Stimulated activated CD4-positive, alpha-beta T cell treated with anti-CD3 and anti-CD28 coated beads, Interleukin-4, amount 100 ng/mL, for 48 hours (primary cell): Measurements from ENCODE around the gene POLD4.
"Not testable (repeated sequence)": the region's sequence is repeated elsewhere in the genome, so short reads cannot be mapped to it uniquely, and the experiment has no call there.

ENCODE experiments used
- DNase-seq, 2 donors: peaks; one replicate each; pipeline ENCODE4 v3.0.0-alpha.2; 2020; ENCODE audit warnings: low read depth in 2 of 2

POLD4 gene

DNA sequence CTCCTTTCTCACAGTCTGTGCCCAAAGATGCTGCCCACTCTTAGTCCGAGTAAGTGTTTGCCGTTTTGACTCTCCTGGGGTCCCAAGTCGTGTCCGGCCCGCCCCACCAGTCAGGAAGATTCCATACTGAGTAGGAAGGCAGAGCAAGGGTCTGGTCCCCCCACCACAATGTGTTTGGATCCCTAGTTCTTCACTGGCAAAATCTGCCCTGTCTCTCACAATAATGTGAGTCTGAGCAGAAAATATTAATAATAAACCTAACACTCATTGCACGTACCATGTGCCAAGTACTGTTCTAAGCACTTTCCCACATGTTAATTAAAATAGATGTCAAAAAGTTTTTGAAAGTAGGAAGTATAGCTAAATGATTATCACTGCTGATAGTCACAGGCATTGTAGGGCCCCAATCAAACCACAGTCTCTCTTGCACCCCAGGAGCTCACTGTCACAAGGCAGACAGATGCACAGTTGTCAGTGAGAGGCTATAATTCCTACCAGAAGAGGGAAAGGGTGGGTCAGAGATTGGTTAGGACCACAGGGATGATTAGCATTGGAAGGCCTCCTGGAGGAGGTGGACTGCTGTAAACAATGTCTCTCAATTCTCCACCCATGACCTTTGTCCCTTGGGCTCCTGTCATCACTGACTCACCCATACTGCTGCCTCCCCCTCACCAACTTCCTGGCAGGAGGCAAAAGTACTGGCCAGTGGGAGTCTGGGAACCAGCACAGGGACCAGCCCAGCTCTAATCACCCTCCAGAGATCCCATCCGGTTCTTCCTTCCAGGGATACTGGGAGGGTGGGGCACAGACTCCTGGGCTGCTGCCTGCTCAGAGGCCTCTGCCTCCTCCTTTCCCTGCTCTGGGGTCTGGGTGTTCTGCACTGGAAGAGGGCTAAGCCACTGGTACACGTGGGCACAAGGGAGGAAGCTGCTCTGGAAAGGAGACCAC, 1.0 kb upstream of the POLD4 start:
- DNase-seq, result no peak

DNA sequence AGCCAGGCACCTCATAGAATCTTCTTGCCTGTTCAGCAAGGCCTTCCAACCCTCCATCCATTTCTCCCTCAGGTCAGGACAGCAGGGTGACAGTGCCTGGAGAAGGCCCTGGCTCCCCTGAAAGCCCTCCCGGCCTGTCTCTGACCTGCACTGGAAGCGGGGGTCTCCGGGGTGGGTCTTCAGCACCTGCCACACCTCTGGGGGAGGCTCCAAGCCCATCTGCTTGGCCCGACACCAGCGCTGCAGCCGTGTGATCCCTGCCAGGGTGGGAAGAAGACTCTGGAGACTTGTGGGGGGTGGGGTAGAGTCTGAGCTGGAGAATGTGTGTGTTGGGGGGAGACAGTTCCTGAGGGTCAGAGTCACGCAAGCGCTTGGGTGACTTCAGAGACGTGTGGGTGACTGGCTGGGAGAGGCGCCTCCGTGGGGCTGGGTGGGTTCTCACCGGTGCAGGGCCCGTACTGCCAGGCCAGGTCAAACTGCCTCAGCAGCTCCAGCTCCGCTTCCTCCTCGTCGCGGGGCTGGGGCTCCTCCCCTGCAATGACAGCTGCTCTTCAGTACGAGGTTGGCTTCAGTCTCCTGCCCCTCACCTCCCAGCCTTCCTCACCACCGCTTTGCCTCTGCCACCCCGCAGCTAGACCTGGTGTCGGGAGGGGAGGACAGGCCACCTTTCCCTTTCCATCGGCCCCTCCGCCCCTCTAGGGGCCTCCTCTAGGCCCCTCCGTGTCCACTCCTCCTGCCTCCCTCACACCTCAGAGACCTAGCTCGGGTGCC, 615 bp downstream of the POLD4 start:
- DNase-seq, result no peak

DNA sequence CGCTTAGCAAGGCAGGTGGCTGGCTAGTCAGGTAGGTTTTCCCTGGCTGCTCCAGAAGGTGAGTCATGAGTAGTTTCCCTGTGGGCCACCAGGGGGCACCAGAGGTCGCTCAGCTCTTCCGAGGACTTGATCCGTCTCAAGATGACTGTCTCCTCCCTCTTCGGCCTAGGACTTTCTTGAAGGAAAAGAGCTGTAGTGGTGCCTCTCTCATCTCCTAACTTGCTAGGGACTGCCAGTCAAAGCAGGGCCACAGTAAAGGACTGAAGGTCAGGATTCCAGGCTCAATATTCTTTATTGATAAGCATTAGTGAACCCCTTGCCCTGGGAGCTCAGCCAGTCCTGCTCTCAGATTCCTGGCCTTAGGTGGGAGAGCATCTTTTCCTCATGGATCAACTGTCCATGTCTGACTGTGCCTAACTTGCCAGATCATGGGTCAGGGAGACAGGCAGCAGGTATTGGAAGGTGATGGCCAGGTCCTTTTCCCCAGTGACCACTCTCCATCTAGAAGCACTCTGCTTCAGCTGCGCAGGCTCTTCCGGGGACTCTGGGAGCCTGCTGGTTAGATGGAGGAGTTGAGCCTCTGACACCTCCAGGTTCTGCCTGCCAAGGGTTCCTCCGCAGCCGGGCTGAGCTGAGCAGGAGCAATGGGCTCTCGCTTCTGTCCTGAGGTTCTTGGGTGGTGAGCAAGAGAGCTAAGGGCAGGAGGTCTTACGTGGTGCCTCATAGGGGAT, 1.9 kb downstream of the POLD4 start:
- peak in 1 of 2 donors; percentile 43 for DNase-seq

DNA sequence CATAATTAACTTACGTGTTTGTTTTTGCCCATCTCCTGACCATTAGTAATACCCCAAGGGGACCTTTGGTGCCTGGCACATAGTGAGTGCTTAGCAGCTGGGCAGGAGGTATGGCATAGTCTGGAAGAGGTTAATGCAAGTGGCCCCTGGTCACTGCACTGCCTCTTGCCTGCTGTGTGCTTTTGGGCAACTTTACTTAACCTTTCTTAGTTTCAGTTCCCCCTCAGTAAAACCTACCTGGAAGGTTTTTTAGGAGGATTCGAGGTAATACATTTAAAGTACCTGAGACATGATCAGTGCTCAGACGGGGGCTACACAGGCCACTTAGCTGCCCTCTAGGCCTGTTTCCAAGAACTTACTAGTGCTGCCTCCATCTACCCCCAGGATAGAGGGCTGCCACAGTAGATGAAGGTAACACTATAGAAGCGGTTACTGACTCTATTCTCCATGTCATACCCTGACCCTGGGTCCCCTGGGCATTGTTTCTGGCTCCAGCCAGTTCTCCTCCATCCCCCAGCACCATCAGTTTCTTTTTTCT, 3.3 kb downstream of the POLD4 start:
- DNase-seq, result no peak

DNA sequence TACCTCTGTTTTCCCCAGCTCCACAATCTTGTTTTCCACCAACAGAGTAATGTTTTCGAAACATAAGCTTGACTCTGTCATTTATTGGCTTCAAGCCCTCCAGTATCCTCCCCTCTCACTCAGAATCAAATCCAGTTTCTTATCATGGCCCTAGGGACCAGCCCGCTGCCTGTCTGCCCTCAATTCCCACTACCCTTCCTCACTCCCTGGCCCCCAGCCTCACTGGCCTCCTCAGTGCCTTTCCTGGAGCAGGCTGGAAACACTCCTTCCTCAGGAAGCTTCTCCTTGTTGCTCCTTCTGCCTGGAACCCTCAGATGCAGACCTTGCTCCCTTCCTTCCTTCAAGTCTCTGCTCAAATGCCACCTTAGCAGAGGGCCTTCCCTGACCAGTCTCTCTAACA, 3.9 kb downstream of the POLD4 start:
- DNase-seq, result no peak

DNA sequence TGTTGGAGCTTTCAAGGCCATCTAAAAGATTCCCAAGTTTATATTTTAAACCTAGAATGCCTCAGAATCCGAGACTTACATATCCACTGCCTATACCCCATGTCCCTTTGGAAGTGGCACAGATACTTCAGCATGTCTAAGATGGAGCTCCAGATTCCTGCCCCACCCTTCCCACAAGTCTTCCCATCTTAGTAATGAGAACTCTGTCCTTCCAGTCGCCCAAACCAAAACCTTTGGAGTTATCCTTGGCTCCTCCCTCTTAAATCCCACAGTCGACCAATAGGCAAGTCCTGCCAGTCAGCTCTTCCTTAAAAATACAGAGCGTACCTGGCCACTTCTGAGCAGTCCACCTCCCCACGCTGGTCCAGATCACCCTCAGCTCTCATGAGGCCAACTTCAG, 4.3 kb downstream of the POLD4 start:
- no peak for DNase-seq

DNA sequence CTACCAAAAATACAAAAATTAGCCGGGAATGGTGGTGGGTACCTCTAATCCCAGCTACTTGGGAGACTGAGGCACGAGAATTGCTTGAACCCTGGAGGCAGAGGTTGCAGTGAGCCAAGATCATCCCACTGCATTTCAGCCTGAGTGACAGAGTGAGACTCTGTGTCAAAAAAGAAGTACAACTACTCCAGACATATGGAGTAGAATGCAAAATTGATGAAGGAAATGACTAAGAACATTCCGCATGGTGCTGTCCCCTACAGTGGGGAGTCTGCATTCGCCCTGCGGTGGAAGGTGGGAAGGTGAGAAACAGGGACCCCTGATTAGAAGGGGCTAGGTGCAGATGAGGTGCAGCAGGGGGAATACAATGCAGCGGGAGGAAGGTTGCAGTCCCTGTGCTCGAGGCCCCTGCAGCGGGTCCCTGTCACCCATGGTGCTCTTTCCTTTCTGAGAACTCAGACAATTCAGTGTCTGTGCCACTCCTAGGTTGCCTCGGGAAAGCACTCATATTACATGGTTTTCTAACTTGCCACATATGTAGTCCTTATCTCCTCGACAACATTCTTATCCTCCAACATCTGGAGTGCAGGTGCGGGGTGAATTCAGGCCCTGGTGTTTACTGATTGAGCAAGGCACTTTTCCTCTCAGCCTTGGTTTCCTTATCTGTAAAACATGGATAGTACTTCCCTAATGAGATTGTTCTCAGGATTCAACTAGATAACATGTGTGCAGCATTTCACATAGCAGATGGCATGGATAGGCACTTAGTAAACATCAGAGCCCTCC, 5.2 kb downstream of the POLD4 start:
- DNase-seq, result no peak

DNA sequence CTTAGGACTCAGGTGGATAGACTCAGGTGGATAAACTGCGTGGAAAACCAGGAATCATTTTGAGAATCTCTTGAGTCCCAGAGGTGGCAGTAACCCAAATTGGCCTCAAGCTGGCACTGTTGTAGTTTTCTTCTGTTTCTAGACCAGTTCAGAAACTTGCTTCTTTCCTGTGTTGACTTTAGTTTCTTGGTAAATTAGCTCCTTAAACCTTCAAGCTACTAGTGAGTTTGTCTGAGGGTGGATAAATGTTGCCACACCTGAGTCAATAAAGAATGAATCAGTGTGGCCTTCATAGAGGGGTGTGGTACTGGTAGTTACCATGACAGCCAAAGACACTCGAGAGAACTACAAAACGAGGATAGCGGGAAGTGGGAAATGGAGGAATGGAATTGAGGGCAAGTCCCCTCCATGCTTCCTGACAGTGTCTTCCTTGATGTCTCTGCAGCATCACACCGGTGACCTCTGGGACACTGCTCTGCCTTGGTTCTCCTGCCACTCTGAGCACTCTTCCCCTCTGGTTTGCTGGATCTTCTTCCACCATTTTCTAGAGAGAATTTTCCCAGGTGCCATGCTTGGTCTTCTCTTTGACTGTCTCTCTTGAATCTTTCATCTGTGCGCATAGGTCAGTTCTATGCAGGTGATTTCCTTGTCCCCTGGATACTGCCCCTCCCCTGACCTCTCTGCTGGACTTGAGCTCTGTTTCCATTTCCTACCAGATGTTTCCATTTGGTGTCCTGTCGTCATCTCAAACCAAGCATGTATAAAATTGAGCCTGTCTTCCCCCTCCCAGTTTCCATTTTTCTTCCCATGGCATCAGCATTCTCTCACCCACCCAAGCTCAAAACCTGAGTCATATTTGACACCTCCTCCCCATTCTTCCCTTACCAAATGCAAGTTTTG, 7.2 kb downstream of the POLD4 start:
- DNase-seq, result no peak

DNA sequence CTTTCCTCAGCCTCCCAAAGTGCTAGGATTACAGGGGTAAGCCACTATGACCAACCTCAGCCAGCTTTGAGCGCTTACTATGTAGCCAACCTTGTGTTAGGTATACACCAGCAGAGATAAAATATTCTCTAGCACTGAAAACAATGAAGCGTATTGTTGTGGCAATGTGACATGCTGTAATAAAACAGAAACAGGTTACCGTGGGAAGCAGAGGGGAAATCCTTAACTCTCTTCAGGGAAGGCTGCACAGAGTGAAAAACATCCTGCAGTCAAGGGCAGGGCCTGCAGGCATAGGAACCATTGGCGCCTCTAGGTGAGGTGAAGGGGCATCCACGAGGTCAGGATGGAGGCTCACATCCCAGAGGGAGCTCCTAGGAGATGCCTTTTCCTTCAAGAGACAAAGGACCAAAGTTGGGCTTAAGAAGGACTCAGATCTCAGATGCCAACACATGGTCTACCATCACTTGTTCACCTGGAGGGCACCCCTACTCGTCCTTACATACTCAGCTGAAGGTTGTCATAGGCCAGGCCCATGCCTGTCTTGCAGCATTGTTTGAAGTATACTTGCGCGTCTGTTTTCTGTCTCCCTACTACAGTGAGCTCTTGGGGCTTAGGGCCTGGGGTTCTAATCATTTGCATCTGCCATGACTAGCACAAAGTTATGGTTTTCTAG, 8.0 kb downstream of the POLD4 start:
- DNase-seq, result no peak

DNA sequence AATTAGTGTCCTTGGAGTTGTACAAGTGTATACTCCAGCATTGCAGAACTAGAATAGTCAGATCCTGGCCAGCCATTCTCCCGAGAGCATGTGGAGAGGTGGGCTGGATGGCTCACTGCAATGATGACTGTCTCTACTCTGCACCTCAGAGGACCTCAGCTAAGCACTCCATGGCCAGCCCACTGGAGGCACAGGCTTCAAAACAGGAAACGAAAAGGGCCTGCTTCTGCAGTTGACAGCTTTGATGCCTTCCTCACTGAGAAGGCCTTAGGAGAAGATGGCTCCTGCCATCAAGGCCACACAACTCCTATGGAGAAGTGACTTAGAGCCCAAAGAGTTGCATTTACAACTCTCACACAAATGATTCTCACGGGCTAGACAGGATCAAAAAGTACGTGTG, 9.1 kb downstream of the POLD4 start:
- no peak for DNase-seq

DNA sequence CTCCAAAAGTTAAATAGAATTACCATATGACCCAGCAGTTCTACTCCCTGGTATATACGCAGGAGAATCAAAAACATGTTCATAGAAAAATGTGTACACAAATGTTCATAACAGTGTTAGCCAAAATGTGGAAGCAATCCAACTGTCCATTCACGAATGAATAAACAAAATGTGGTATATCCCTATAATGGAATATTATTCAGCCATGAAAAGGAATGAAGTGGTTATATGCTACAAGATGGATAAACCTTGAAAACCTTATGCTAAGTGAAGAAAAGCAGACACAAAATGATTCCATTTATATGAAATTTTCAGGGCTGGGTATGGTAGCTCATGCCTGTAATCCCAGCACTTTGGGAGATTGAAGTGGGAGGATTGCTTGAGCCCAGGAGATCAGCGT, 16.1 kb downstream of the POLD4 start:
- DNase-seq, result no peak

DNA sequence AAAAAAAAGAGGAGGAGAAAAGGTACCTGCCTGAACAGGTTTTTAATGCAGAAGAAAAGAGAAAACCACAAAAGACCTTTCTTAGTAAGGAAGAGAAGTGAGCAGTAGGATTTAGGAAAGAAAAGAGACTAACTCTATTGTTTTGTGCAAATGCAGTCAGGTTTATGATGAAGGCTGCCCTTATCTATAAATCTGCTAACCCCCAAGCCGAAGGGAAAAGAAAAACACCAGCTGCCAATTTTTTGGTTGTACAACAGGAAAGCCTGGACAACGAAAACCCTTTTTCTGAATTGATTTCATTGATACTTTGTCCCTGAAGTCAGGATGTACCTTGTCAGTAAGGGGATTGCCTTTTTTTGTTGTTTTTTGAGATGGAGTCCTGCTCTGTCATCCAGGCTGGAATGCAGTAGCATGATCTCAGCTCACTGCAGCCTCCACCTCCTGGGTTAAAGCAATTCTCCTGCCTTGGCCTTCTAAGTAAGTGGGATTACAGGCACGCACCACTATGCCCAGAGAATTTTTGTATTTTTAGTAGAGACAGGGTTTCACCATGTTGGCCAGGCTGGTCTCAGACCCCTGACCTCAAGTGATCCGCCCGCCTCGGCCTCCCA, 21.2 kb downstream of the POLD4 start:
- no peak for DNase-seq

DNA sequence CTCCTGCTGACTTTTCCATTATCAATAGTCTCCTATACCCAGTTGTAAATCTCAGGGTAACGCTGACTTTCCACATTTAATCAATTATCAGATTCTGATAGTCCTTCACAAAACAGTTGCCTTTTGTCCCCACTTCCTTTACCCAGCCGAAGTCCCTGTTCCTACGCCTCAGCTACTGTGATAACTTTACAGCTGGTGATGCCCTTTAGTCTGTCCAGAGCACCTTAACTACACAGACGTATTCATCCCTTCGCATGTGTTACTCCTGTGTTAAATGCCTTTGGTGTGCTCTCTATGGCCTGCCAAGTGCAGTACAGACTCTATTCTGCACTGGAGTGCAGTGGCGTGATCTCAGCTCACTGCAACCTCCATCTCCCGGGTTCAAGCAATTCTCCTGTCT, 29.8 kb downstream of the POLD4 start:
- DNase-seq, result no peak

DNA sequence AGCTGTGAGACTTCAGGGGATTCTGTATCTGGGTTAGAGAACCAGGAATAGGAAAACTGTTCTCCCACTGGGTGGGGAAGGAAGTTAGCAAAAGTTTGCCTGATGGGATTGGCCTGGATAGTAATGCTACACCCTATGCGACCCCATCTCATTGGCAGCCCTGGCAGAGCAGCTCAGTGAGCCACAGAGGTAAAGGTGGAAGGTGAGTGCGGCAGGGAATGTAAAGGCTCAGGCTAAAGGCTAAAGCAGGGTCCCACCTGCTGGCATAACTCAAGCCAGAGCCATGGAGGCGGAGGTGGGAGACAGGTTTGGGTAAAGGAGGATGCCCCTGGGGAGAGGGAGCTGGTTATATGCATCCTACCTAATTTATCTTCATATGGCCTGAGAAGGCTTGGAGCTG, 31.3 kb downstream of the POLD4 start:
- DNase-seq, result no peak

DNA sequence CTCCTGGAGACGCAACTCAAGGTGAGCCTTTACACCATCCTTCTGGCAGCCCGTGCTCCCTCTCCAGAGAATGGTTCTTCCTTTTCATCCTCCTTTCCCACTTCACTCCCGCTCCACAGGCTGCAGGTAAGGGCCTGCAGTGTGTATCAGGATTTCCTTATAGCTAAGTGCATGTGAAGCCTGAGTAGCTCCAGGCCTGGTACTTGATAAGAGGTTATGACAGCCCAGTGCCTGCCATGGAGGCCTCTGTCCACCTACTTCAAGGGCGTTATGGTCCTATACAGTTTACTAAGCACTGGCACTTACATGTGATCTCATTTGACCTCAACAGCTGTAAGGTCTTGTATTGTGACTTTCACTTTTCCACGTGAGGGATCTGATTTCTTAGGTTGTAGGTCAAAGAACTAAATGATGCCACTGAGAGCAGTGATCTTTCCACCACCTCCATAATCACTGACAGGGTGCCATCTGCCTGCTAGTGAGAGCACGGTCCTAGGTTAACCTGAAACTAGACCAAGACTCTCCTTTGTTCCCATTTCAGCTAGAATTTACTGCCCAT, 32.0 kb downstream of the POLD4 start:
- no peak for DNase-seq

DNA sequence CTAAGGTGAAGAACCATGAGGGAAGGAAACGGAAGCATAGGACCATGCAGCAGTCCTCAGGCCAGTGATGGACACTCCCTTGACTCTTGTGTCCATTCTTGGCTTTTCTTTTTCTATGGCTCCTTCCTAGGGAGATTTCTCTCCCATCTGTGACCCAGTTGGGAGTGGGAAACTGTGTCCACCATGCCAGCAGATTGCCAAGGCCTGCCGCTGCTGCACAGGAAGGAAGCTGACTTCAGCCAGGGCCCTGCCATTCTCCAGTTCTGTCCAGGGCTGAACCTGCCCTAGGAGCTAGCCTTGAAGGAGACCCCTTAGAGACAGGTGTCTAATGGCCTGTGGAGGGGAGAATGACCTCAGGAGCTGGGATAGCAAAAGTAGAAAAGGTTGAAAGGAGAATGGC, 32.7 kb downstream of the POLD4 start:
- no peak for DNase-seq

DNA sequence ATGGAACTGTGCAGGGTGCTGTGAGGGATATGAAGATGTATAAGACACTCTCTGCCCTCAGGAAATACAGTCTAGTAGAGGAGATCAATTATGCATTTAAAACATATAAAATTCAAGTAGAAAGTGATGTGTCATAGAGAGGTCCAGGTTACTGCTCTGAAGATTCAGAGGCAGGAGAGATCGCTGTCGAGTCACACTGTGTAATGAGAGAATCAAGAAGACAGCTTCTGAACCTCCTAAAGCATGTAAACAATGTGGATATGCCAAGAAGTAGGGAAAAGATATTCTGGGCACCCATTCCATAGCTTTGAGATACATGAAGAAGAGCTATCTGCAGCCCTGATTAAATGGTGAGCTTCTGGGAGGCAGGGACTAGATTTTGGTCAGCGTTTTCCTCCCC, 33.3 kb downstream of the POLD4 start:
- DNase-seq, result no peak

DNA sequence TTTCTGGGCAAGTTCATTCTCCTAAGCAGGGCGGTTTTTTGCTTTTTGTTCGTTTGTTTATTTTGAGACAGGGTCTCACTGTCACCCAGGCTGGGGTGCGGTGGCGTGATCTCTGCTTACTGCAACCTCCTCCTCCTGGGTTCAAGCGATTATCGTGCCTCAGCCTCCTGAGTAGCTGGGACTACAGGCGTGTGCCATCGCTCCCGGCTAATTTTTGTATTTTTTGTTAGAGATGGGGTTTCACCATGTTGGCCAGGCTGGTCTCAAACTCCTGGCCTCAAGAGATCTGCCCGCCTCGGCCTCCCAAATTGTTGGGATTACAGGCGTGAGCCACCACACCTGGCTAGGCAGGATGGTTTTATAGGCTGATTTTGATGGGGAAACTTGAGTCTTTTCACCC, 34.5 kb downstream of the POLD4 start:
- not testable (repeated sequence) for DNase-seq
